ENCODE measurements around the gene BTG2. TPM values are rescaled to one million over a fixed set of nuclear protein-coding genes. Genes with fewer than 3 reads are reported as not detected.
"Not testable (repeated sequence)": the region's sequence is repeated elsewhere in the genome, so short reads cannot be mapped to it uniquely, and the experiment has no call there.

The BTG2 gene
- total RNA-seq, 1 donor, result 470 TPM

DNA sequence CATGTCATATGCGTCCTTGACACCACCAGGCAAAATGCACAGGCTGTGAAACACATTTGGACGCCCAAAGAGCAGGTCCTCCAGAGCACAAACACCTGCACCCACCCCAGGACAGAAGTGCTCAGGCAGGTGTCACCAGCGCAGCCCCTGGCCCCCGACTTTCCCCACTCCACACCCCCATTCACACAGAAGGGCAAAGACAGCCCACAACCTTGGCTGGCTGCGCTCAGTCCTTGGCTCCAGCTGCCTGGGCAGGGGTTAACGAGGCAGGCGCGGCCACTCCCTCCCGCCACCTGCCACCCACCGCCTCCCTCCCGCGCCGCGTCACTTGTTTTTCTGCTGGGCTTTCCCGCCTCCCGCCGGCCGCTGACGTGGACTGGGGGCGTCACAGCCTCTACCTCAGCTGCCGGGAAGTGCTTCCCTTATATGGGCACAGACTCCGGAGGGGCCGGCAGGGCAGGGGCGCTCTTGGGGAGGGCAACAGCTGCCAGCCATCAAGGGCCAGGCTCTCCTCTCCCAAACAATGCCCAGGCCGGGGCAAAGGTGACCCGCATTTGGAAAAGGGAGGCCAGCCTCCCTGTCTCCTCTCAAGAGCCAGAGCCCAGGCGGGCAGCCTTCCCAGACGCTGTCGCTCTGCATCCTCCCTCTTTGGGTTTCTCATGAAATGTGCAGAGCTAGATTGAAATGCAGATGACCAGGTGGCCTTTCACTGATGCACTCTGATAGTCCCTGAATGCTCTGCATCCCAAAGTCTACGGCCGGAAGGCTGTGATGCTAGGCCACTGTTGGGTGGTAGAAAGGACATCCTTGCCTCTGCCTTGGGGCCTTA, 14.8 kb upstream of the BTG2 start:
- peak; percentile 91 to 96 (median 93) for DNase-seq (ENCODE audit: low read depth in 2 of 3, low spot score in 2 of 3)

DNA sequence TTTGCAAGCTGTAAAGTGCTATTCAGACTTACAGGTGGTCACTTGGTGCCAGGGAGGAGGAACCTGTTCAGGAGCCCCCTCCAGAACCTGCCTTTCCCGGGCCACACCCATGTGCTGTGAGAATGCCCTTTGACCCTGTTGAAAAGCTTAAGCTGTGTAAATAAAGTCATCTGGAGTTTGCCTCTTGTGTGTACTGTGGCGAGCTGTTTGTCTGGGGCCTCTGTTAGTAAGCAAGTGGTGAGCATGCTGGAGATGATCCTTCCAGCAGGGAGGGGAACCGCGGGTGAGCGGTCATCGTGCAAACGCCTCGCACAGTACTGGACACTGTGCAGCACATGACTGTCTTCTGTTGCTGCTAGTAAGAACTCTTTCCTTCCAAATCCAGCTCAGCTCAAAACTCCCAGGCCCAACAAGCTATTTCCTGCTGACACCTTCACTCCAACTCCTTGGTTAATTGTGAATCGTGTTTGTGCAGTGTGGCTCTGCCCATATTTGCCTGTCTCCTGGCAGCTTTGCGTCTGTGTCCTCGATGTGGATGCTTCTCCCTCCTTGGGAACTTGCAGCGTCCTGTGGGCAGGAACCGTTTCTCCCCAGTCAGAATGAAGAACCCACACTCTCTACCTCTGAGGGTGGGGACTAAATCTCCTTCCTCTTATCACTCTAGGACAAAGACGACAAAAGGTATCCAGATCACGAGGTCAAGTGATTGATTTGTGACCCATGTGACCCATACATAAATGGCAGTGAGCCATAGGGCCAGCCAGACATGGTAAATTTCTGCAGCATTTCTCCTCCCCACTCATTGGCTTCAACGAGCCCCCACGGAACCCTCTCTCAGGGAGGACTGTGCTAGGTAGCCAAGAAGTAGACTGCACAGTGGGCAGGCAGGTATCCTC, 13.9 kb upstream of the BTG2 start:
- no peak for DNase-seq (ENCODE audit: low read depth in 2 of 3, low spot score in 2 of 3)

- DNase-seq (ENCODE audit: low read depth in 2 of 3, low spot score in 2 of 3), result peak in 1 of 3 donors; percentile 78
Measured at GRCh38 chr1:203295796-203296195, 9.5 kb upstream of the BTG2 start.

GRCh38 chr1:203296460-203297073, 8.8 kb upstream of the BTG2 start:
- no peak for DNase-seq (ENCODE audit: low read depth in 2 of 3, low spot score in 2 of 3)

GRCh38 chr1:203299169-203299568, 6.2 kb upstream of the BTG2 start:
- no peak for DNase-seq (ENCODE audit: low read depth in 2 of 3, low spot score in 2 of 3)

- not testable (repeated sequence) for DNase-seq (ENCODE audit: low read depth in 2 of 3, low spot score in 2 of 3)
Measured at GRCh38 chr1:203299719-203300429, 5.4 kb upstream of the BTG2 start.

GRCh38 chr1:203300441-203301330, 4.6 kb upstream of the BTG2 start:
- DNase-seq (ENCODE audit: low read depth in 2 of 3, low spot score in 2 of 3), result peak in 1 of 3 donors; percentile 55

- DNase-seq (ENCODE audit: low read depth in 2 of 3, low spot score in 2 of 3), result no peak
Measured at GRCh38 chr1:203301331-203301668, 4.0 kb upstream of the BTG2 start.

DNA sequence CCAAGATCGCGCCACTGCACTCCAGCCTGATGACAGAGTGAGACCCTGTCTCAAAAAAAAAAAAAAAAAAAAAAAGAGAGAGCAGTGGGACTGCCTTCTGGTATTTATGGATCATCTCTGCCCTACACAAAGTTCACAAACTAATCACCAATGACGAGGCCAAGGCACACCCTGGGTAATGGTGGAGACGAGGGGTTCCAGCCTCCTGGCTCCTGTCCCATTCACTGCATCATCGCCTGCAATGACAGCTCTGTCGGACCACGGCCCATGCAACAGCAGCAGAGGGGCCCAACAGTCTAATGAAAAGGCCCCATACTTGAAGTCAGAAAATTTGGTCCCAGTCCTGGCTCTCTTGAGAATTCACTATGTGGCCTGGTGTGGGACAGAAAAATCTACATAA, 2.9 kb upstream of the BTG2 start:
- DNase-seq (ENCODE audit: low read depth in 2 of 3, low spot score in 2 of 3), result no peak

DNA sequence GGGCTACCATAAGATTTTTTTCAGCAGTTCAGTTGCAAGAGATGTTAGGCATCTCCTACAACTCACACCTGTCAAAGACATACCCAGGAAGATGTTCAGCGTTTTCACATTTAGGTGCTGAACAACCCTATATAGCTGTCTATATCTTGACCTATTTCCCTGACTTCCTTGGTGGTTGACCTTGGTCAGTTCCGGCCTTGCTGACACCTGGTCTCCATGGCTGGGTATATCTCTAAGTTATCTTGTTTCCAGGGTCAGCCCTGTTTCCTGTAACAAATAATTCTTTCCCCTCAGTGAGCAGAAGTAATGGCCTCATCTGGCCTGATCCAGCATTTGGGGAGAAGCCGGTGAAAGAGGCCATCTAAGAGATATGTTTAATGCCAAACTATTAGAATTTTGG, 2.4 kb upstream of the BTG2 start:
- DNase-seq (ENCODE audit: low read depth in 2 of 3, low spot score in 2 of 3), result no peak

DNA sequence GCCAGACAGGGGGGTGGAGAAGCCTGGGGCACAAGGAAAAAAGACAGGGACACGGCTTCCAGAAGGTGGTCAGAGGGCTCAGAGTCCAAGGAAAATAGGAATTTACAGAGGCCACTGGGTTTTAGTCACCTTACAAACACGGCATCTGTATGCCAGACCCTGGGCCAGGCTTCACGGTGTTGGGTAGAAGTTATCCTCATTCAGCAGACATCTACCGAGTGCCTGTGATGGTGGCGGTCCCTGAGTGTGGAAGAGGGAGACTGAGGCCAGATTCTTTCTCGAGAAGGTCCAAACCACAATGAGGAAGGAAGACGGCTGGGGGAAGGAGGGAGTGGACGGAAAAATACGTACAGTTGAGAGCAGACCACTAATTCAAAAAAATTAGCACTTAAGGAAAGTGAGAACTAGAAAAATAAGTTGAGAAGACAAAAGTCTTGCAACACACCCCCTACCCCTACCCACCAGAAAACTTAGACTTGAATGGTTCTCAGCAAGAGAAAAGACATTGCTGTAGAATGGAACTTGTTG, 864 bp upstream of the BTG2 start:
- DNase-seq (ENCODE audit: low read depth in 2 of 3, low spot score in 2 of 3), result peak in 1 of 3 donors; percentile 32

GRCh38 chr1:203305809-203306088, 430 bp downstream of the BTG2 start:
- no peak for DNase-seq (ENCODE audit: low read depth in 2 of 3, low spot score in 2 of 3)

DNA sequence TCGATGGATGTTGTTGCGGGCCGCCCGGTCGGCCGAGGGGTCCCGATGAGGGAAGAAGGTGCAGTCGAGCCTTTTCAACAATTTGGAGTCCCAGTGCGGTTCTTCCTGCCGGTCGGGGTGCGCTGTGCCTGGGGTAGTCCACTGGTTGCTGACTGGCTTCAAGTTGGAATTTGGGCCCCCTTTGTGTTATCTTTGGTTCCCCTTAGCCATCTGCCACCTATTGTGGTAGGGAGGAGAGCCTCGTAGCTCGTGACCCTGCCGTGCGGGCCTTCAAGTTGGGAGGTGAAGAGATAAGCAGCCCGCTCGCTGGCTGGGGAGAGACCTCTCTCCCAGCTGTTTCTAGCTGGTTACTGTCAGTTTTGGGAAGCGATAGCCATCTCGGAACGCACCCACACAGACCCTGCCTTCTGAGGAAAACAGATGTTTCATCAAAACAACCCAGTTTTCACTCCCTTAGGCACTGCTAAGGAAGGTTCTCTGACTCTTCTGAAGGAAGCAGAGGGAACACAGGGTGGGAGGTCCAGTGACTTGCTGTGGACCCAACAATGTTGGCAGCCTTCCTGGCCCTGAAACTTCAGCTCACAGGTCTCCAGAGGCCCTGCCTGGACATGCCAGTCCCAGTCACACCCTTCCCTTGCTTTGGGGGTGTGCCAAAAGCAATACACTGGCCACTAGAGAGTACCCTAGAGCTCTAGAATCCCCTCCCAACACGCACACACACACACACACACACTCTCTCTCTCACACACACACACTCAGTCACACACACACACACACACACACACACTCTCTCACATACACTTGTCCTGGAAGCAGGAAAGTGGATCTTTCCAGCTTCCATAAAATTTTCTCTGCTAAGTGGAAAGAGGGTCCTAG, 1.0 kb downstream of the BTG2 start:
- peak in 1 of 3 donors; percentile 68 for DNase-seq (ENCODE audit: low read depth in 2 of 3, low spot score in 2 of 3)

GRCh38 chr1:203306965-203307541, 1.7 kb downstream of the BTG2 start:
- DNase-seq (ENCODE audit: low read depth in 2 of 3, low spot score in 2 of 3), result no peak

DNA sequence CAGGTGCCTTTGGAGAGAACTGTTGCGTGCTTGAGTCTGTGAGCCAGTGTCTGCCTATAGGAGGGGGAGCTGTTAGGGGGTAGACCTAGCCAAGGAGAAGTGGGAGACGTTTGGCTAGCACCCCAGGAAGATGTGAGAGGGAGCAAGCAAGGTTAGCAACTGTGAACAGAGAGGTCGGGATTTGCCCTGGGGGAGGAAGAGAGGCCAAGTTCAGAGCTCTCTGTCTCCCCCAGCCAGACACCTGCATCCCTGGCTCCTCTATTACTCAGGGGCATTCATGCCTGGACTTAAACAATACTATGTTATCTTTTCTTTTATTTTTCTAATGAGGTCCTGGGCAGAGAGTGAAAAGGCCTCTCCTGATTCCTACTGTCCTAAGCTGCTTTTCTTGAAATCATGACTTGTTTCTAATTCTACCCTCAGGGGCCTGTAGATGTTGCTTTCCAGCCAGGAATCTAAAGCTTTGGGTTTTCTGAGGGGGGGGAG, 2.4 kb downstream of the BTG2 start:
- no peak for DNase-seq (ENCODE audit: low read depth in 2 of 3, low spot score in 2 of 3)

DNA sequence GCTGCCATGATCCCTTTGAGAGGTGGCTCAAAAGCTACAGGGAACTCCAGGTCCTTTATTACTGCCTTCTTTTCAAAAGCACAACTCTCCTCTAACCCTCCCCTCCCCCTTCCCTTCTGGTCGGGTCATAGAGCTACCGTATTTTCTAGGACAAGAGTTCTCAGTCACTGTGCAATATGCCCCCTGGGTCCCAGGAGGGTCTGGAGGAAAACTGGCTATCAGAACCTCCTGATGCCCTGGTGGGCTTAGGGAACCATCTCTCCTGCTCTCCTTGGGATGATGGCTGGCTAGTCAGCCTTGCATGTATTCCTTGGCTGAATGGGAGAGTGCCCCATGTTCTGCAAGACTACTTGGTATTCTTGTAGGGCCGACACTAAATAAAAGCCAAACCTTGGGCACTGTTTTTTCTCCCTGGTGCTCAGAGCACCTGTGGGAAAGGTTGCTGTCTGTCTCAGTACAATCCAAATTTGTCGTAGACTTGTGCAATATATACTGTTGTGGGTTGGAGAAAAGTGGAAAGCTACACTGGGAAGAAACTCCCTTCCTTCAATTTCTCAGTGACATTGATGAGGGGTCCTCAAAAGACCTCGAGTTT, 3.1 kb downstream of the BTG2 start:
- DNase-seq (ENCODE audit: low read depth in 2 of 3, low spot score in 2 of 3), result no peak

DNA sequence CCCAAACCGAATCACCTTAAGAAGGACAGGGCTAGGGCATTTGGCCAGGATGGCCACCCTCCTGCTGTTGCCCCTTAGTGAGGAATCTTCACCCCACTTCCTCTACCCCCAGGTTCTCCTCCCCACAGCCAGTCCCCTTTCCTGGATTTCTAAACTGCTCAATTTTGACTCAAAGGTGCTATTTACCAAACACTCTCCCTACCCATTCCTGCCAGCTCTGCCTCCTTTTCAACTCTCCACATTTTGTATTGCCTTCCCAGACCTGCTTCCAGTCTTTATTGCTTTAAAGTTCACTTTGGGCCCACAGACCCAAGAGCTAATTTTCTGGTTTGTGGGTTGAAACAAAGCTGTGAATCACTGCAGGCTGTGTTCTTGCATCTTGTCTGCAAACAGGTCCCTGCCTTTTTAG, 3.6 kb downstream of the BTG2 start:
- no peak for DNase-seq (ENCODE audit: low read depth in 2 of 3, low spot score in 2 of 3)
